HEK293T (cell line): Measurements from ENCODE around the gene ASIC3.
A peak's percentile ranks its signal among the peaks of the same experiment; 100 is the strongest.
"Not testable (repeated sequence)": the region's sequence is repeated elsewhere in the genome, so short reads cannot be mapped to it uniquely, and the experiment has no call there.

ENCODE experiments used
- CTCF ChIA-PET: fragments of 350-600 bp; formaldehyde crosslinking; extraction: SDS; loops from one replicate; lab custom pipeline; 2021; ENCODE audit warnings: antibody characterized with exemption, inconsistent platforms; lab: Yijun Ruan, JAX
- POLR2A ChIA-PET: fragments of 350-600 bp; formaldehyde crosslinking; extraction: SDS; loops from one replicate; lab custom pipeline; 2020; ENCODE audit warnings: antibody characterized with exemption, inconsistent platforms; lab: Yijun Ruan, JAX
- DNase-seq: peaks from one replicate; pipeline ENCODE4 v3.0.0; 2012; ENCODE audit warnings: mixed read lengths; ENCODE audit errors: extremely low spot score
- ARNT ChIP-seq: fragments of 450-650 bp; IDR thresholded peaks from 2 replicates; pipeline ENCODE4 v1.6.1; 2017; ENCODE audit warnings: mild to moderate bottlenecking
- BHLHE40 ChIP-seq: fragments of 450-650 bp; IDR thresholded peaks from 2 replicates; pipeline ENCODE4 v1.6.1; 2016; ENCODE audit warnings: mild to moderate bottlenecking, moderate library complexity, borderline replicate concordance
- CTBP1 ChIP-seq: fragments of 450-650 bp; IDR thresholded peaks from 2 replicates; pipeline ENCODE4 v1.6.1; 2016; ENCODE audit warnings: borderline replicate concordance
- ELF4 ChIP-seq: fragments of 450-650 bp; IDR thresholded peaks from 2 replicates; pipeline ENCODE4 v1.6.1; 2017; ENCODE audit warnings: antibody characterized with exemption
- FOXA1 ChIP-seq: fragments of 450-650 bp; IDR thresholded peaks from 2 replicates; pipeline ENCODE4 v1.6.1; 2016; ENCODE audit warnings: mild to moderate bottlenecking
- FOXK2 ChIP-seq: fragments of 450-650 bp; IDR thresholded peaks from 2 replicates; pipeline ENCODE4 v1.6.1; 2016; ENCODE audit warnings: mild to moderate bottlenecking
- FOXM1 ChIP-seq: fragments of 450-650 bp; IDR thresholded peaks from 2 replicates; pipeline ENCODE4 v1.6.1; 2017; ENCODE audit warnings: mild to moderate bottlenecking, borderline replicate concordance
- HDGF ChIP-seq: fragments of 450-650 bp; IDR thresholded peaks from 2 replicates; pipeline ENCODE4 v1.6.1; 2017; ENCODE audit warnings: antibody characterized with exemption, borderline replicate concordance
- L3MBTL2 ChIP-seq: fragments of 450-650 bp; conservative IDR thresholded peaks from 2 replicates; pipeline ENCODE4 v1.6.1; 2016; ENCODE audit warnings: mild to moderate bottlenecking
- LEF1 ChIP-seq: fragments of 450-650 bp; IDR thresholded peaks from 2 replicates; pipeline ENCODE4 v1.6.1; 2017; ENCODE audit warnings: mild to moderate bottlenecking, borderline replicate concordance
- NFRKB ChIP-seq: fragments of 450-650 bp; IDR thresholded peaks from 2 replicates; pipeline ENCODE4 v1.6.1; 2016; ENCODE audit warnings: mild to moderate bottlenecking, moderate library complexity
- SP1 ChIP-seq: fragments of 450-650 bp; IDR thresholded peaks from 2 replicates; pipeline ENCODE4 v1.6.1; 2017
- SUZ12 ChIP-seq: fragments of 450-650 bp; IDR thresholded peaks from 2 replicates; pipeline ENCODE4 v1.6.1; 2016; ENCODE audit warnings: mild to moderate bottlenecking
- TARDBP ChIP-seq: fragments of 450-650 bp; IDR thresholded peaks from 2 replicates; pipeline ENCODE4 v1.6.1; 2016
- ZNF384 ChIP-seq: fragments of 450-650 bp; IDR thresholded peaks from 2 replicates; pipeline ENCODE4 v1.6.1; 2016
- TF ChIP-seq, protein P1 (sequence below): fragments of 450-650 bp; IDR thresholded peaks from 2 replicates; pipeline ENCODE4 v1.6.1; 2016

The ASIC3 gene

DNA sequence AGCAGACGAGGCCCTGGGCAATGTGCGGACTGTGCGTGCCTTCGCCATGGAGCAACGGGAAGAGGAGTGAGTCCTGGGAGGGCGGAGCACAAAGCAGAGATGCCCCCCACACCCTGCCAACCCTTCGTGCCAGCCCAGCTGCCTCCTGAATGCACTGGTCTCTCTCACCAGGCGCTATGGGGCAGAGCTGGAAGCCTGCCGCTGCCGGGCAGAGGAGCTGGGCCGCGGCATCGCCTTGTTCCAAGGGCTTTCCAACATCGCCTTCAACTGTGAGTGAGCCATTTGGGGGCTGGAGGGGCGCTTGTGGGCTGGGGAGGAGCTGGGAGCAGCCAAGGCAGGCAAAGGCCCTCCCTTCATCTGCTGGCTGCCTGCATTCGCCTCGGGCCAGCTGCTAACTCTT is 12.4 kb upstream of the ASIC3 start:
- no peak for TF ChIP-seq SUZ12
- no peak for TF ChIP-seq LEF1
- TF ChIP-seq FOXK2 = no peak
- TF ChIP-seq NFRKB = no peak
- TF ChIP-seq ELF4 = no peak
- no peak for TF ChIP-seq CTBP1
- TF ChIP-seq ARNT = no peak
- no peak for TF ChIP-seq ZNF384
- TF ChIP-seq, protein P1, sequence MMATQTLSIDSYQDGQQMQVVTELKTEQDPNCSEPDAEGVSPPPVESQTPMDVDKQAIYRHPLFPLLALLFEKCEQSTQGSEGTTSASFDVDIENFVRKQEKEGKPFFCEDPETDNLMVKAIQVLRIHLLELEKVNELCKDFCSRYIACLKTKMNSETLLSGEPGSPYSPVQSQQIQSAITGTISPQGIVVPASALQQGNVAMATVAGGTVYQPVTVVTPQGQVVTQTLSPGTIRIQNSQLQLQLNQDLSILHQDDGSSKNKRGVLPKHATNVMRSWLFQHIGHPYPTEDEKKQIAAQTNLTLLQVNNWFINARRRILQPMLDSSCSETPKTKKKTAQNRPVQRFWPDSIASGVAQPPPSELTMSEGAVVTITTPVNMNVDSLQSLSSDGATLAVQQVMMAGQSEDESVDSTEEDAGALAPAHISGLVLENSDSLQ = no peak
- no peak for TF ChIP-seq SP1
- no peak for TF ChIP-seq FOXM1
- no peak for TF ChIP-seq L3MBTL2
- no peak for TF ChIP-seq FOXA1
- TF ChIP-seq HDGF = no peak
- no peak for TF ChIP-seq BHLHE40
- POLR2A ChIA-PET = interaction anchor here (1.3 kb wide), 1 partner anchor 21 kb away, joined by 3 read pairs; no protein-coding TSS in a partner anchor
- DNase-seq = no peak
- CTCF ChIA-PET = no interaction called here

DNA sequence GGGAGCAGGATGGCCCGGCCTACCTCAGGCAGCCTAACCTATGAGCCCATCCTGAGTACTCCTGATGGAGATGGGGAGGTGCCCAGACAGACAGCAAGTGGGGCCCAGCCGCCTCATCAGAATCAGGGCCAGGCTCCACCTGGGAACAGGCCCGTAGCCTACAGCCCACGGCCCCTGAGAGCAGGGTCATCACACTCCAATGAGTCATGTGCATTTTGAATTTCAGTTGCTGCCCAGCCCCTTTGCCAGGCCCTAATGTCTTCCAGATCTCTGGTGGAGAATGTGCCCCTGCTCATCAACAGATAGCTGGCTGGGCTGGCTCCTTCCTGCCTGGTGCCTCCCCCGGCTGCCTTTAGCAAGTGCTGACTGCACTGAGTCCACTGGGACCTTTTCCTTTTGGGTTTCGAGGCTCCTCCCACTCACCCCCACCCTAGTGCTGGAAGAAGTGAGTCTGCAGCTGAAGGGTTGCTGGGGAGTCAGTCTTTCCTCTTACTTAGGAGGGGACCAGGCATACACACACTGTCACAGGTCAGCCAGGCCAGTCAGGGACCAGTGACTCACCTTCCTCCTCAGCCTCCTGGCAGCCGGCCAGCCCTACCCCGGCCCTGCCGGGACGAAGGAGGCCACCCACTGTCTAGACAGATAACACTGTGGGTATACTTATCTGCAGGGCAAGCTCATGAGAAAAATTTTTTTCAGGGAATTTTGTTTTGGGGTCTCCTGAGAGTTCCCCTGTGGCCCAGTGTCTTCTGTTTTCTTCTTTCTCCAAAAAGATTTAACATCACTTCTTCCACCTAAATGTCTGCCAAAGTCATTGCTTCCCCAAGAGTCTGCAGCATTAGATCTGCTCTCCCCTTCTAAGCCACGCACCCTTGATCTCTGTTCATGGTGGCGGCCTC is 9.1 kb upstream of the ASIC3 start:
- ChIA-PET CTCF (interaction anchor here (0.6 to 1.0 kb wide), 3 partner anchors 11 to 77 kb away, joined by 3 to 4 read pairs (median 3); partner anchors contain the start of gene ABCB8), POLR2A (interaction anchor here (0.7 to 3.8 kb wide), 6 partner anchors 11 to 44 kb away, joined by 3 to 23 read pairs (median 4); partner anchors contain the start of genes ABCB8, FASTK, SLC4A2 and TMUB1)
- peak; percentile 72 for DNase-seq
- TF ChIP-seq SUZ12 = no peak

DNA sequence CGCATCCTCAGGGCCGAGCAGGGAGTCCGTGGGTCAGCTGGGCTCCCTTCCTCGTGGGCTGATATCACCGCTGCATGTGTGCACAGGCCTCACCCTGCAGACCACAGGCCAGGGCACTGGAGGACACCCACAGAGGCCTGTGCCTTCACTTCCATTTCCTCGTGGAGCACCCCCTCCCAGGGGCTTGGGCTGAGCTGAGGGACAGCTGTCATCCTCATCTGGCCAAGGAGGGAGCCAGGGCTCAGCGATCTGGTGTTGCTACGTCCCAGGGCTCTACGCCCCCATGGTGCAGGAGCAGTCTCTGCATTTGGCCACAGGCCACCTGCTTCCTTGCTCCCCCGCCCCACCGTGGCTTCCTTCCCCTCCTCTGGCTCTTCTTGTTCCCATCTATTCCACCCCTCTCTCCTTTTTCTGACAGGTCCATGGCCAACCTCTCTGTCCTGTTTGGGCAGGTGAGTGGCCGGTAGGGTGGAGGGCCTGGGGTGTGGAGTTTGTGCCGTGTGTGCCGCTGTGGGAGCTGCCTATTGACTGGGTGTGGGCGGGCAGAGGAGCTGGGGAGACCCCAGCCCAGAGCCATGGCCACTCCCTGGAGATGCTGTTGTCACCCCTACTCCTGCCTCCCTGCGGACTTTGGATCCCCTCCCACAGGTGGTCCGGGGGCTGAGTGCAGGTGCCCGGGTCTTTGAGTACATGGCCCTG is 8.3 kb upstream of the ASIC3 start:
- CTCF ChIA-PET = interaction anchor here (1.0 to 1.7 kb wide), 2 partner anchors 12 to 21 kb away, joined by 3 to 6 read pairs; partner anchors contain the start of gene ABCB8
- DNase-seq = no peak
- TF ChIP-seq L3MBTL2 (no peak), TARDBP (no peak), LEF1 (no peak), SP1 (no peak), SUZ12 (no peak), BHLHE40 (no peak), FOXK2 (no peak), HDGF (no peak), ARNT (no peak), FOXM1 (no peak), NFRKB (no peak), ZNF384 (no peak), ELF4 (no peak), FOXA1 (no peak), CTBP1 (no peak)
- TF ChIP-seq, protein P1 = no peak
- POLR2A ChIA-PET = interaction anchor here (0.7 to 3.8 kb wide), 4 partner anchors 12 to 43 kb away, joined by 3 to 23 read pairs (median 5); partner anchors contain the start of genes ABCB8, SLC4A2 and TMUB1

DNA sequence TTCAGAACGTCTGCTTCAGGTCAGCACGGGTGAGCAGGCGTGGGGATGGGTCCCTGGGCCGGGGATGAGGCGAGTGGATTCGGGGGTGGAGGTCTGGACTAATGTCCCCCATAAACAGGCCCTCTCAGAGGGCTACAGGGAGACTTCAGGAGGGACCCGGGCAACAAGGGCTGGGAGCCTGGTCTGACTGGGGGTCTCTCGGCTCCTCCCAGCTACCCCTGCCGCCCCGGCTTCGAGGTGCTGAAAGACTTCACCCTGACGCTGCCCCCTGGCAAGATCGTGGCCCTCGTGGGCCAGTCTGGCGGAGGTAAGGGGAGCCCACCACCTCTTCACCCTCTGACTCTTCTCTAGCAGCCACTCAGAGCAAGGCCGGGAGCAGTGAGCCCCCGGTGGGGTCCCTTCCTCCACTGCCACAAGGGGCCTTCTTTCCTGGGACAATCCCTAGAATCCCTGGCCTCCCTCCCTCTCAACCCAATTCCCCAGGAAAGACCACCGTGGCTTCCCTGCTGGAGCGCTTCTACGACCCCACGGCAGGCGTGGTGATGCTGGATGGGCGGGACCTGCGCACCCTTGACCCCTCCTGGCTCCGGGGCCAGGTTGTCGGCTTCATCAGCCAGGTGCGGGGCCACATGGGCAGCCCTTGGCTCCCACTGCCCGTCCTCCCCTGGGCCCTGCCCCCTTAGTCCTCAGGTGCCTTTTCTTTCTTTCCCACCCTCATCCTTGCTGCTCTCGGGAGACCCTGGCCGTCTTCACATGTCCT is 7.5 kb upstream of the ASIC3 start:
- ChIA-PET CTCF (interaction anchor here (1.7 kb wide), 1 partner anchor 22 kb away, joined by 6 read pairs; no protein-coding TSS in a partner anchor), POLR2A (interaction anchor here (1.1 to 1.3 kb wide), 2 partner anchors 13 to 18 kb away, joined by 3 to 6 read pairs; partner anchors contain the start of gene ABCB8)
- no peak for TF ChIP-seq BHLHE40
- no peak for TF ChIP-seq ELF4
- TF ChIP-seq CTBP1 = no peak
- TF ChIP-seq ARNT = no peak
- TF ChIP-seq, protein P1 = no peak
- no peak for TF ChIP-seq FOXM1
- TF ChIP-seq LEF1 = no peak
- no peak for TF ChIP-seq NFRKB
- no peak for TF ChIP-seq ZNF384
- TF ChIP-seq HDGF = no peak
- no peak for TF ChIP-seq TARDBP
- TF ChIP-seq FOXA1 = no peak
- no peak for TF ChIP-seq SUZ12
- no peak for TF ChIP-seq FOXK2
- no peak for TF ChIP-seq L3MBTL2
- TF ChIP-seq SP1 = no peak
- no peak for DNase-seq

DNA sequence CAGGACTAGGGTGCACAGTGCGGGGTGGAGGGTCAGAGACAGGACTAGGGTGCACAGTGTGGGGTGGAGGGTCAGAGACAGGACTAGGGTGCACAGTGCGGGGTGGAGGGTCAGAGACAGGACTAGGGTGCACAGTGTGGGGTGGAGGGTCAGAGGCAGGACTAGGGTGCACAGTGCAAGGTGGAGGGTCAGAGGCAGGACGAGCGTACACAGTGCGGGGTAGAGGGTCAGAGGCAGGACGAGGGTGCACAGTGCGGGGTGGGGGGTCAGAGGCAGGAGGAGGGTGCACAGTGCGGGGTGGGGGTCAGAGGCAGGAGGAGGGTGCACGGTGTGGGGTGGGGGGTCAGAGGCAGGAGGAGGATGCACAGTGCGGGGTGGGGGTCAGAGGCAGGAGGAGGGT is 4.9 kb upstream of the ASIC3 start:
- POLR2A ChIA-PET, DNase-seq, CTCF ChIA-PET: not testable (repeated sequence)
